Measurements from ENCODE around the gene OXCT2.

- TF ChIP-seq, protein P1, sequence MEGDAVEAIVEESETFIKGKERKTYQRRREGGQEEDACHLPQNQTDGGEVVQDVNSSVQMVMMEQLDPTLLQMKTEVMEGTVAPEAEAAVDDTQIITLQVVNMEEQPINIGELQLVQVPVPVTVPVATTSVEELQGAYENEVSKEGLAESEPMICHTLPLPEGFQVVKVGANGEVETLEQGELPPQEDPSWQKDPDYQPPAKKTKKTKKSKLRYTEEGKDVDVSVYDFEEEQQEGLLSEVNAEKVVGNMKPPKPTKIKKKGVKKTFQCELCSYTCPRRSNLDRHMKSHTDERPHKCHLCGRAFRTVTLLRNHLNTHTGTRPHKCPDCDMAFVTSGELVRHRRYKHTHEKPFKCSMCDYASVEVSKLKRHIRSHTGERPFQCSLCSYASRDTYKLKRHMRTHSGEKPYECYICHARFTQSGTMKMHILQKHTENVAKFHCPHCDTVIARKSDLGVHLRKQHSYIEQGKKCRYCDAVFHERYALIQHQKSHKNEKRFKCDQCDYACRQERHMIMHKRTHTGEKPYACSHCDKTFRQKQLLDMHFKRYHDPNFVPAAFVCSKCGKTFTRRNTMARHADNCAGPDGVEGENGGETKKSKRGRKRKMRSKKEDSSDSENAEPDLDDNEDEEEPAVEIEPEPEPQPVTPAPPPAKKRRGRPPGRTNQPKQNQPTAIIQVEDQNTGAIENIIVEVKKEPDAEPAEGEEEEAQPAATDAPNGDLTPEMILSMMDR (IDR thresholded peaks at IDR 0.05), result no peak
- no peak for TF ChIP-seq POLR2A (IDR thresholded peaks at IDR 0.05)
These were observed 19.6 kb downstream of the OXCT2 start for GRCh38 chr1:39751595-39751994.
